Panc1 (cell line): ENCODE data around the gene EIF3M. TPM values are rescaled to one million over a fixed set of nuclear protein-coding genes. Genes with fewer than 3 reads are reported as not detected.

Experiments
- ATAC-seq: fragments of 200-7000 bp; cut with Tn5 transposase; 2 replicates; pipeline ENCODE4 v1.9.1; 2020; ENCODE audit warnings: mild to moderate bottlenecking, moderate library complexity
- BruUV-seq: library from RNA; stranded (reverse); fragments of 400-500 nt; replicated peaks from 2 replicates; lab custom pipeline; 2021; lab: Mats Ljungman, UMichigan
- CTCF ChIA-PET: fragments of 300-600 bp; sonication (Branson Sonifier 250); formaldehyde crosslinking; loops from one replicate; lab custom pipeline; 2022; ENCODE audit warnings: antibody characterized with exemption; lab: Charles Lee
- POLR2A ChIA-PET: fragments of 300-600 bp; sonication (Branson Sonifier 250); formaldehyde crosslinking; loops from one replicate; lab custom pipeline; 2022; ENCODE audit warnings: antibody characterized with exemption; lab: Charles Lee
- DNase-seq: peaks from one replicate; pipeline ENCODE4 v3.0.0-alpha.2; 2010; ENCODE audit warnings: low read depth, low spot score
- H3K27ac ChIP-seq: 2 replicates; pipeline ENCODE4 v1.5.1; 2011; ENCODE audit warnings: mild to moderate bottlenecking, low read length, inconsistent platforms
- H3K27me3 ChIP-seq: fragments of 200-500 bp; sonication (Bioruptor generic); 2 replicates; pipeline ENCODE4 v1.6.0; 2014; ENCODE audit warnings: low read length, inconsistent platforms; ENCODE audit not compliant: control insufficient read depth, insufficient read depth
- H3K36me3 ChIP-seq: fragments of 200-500 bp; sonication (Bioruptor generic); 2 replicates; pipeline ENCODE4 v1.5.1; 2014; ENCODE audit warnings: inconsistent platforms, mild to moderate bottlenecking, low read length, moderate library complexity; ENCODE audit not compliant: control insufficient read depth, insufficient read depth
- H3K4me1 ChIP-seq: 2 replicates; pipeline ENCODE4 v1.5.1; 2011; ENCODE audit warnings: inconsistent platforms, mild to moderate bottlenecking, low read length, moderate library complexity; ENCODE audit not compliant: control insufficient read depth, insufficient read depth
- H3K4me3 ChIP-seq, 2 experiments: 2 replicates each; pipeline ENCODE4 v1.5.1; 2011 to 2012; ENCODE audit warnings: low read depth in 2 of 2, low read length in 2 of 2, mild to moderate bottlenecking in 2 of 2, inconsistent platforms in 1 of 2, moderate library complexity in 1 of 2
- H3K9me3 ChIP-seq: fragments of 200-500 bp; sonication (Bioruptor generic); 2 replicates; pipeline ENCODE4 v1.5.1; 2014; ENCODE audit warnings: low read depth, mild to moderate bottlenecking, inconsistent platforms, low read length, moderate library complexity; ENCODE audit not compliant: control insufficient read depth, insufficient read depth
- POLR2AphosphoS5 ChIP-seq: IDR thresholded peaks from 2 replicates; pipeline ENCODE4 v1.6.1; 2012; ENCODE audit warnings: mild to moderate bottlenecking, low read depth, low read length, moderate library complexity
- SIN3A ChIP-seq: IDR thresholded peaks from 2 replicates; pipeline ENCODE4 v1.6.1; 2012; ENCODE audit warnings: low read depth, mild to moderate bottlenecking, low read length, moderate library complexity, borderline replicate concordance; ENCODE audit not compliant: insufficient read depth
- TCF7L2 ChIP-seq: IDR thresholded peaks from 2 replicates; pipeline ENCODE4 v1.6.1; 2011; ENCODE audit warnings: mild to moderate bottlenecking, low read depth, low read length, inconsistent platforms
- in situ Hi-C: cut with HindIII; loops from 2 replicates; pipeline ENCODE4 v1.10.0; 2016; ENCODE audit warnings: low sequenced_read_pairs, low pct_unique_long_range_greater_than_20kb
- intact Hi-C: fragments of 100-400 bp; cut with micrococcal nuclease; formaldehyde crosslinking; loops from one replicate; pipeline ENCODE4 v1.10.0; 2022; ENCODE audit not compliant: unreplicated experiment
- total RNA-seq: library from RNA; stranded (reverse); gene quantifications from one replicate; pipeline ENCODE4 v1.2.1, GENCODE V29; 2021; ENCODE audit not compliant: unreplicated experiment
- TF ChIP-seq, protein P1 (sequence below): fragments of 450-650 bp; IDR thresholded peaks from 2 replicates; pipeline ENCODE4 v1.5.1; 2017; ENCODE audit warnings: mild to moderate bottlenecking
- TF ChIP-seq, protein P2 (sequence below), 2 experiments: IDR thresholded peaks; 2 replicates each; pipeline ENCODE4 v1.6.1; 2011 to 2012; ENCODE audit warnings: low read depth in 2 of 2, control low read depth in 1 of 2, low read length in 1 of 2, mild to moderate bottlenecking in 1 of 2, moderate library complexity in 1 of 2; ENCODE audit not compliant: insufficient read depth in 1 of 2

Gene EIF3M
- total RNA-seq, 1 experiment from 2014 or later = 270 TPM

DNA sequence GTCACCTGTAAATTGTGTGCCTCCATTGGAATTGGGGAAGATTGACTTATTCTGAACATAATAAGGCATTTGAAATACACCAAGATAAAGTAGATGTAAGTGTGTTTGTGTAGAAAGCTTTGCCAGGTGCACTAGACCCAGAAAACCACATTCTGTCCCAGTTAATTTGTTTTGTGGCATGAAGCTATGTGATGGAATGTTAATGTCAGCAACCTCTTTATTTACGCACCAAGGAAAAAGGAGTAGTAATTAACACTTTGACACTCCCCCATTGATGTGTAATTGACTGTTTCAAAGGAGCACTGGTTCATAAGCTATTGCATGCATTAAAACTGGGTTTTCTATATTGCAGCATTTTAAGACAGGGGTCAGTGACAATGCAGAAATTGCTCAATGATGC lies 14.3 kb downstream of the EIF3M start:
- no peaks in the 10 kb centered on the region for H3K27me3 ChIP-seq
- H3K9me3 ChIP-seq = no peaks in the 10 kb centered on the region
- BruUV-seq = no TSS peak
- H3K4me1 ChIP-seq = no peaks in the 10 kb centered on the region; the same call in none of the 2 replicates
- ATAC-seq (no peak), DNase-seq (no peak)
- no peak overlapping the region for H3K4me3 ChIP-seq
- TF ChIP-seq POLR2AphosphoS5 (no peak), TCF7L2 (no peak), SIN3A (no peak)
- TF ChIP-seq, protein P1, sequence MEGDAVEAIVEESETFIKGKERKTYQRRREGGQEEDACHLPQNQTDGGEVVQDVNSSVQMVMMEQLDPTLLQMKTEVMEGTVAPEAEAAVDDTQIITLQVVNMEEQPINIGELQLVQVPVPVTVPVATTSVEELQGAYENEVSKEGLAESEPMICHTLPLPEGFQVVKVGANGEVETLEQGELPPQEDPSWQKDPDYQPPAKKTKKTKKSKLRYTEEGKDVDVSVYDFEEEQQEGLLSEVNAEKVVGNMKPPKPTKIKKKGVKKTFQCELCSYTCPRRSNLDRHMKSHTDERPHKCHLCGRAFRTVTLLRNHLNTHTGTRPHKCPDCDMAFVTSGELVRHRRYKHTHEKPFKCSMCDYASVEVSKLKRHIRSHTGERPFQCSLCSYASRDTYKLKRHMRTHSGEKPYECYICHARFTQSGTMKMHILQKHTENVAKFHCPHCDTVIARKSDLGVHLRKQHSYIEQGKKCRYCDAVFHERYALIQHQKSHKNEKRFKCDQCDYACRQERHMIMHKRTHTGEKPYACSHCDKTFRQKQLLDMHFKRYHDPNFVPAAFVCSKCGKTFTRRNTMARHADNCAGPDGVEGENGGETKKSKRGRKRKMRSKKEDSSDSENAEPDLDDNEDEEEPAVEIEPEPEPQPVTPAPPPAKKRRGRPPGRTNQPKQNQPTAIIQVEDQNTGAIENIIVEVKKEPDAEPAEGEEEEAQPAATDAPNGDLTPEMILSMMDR = no peak
- TF ChIP-seq, protein P2, sequence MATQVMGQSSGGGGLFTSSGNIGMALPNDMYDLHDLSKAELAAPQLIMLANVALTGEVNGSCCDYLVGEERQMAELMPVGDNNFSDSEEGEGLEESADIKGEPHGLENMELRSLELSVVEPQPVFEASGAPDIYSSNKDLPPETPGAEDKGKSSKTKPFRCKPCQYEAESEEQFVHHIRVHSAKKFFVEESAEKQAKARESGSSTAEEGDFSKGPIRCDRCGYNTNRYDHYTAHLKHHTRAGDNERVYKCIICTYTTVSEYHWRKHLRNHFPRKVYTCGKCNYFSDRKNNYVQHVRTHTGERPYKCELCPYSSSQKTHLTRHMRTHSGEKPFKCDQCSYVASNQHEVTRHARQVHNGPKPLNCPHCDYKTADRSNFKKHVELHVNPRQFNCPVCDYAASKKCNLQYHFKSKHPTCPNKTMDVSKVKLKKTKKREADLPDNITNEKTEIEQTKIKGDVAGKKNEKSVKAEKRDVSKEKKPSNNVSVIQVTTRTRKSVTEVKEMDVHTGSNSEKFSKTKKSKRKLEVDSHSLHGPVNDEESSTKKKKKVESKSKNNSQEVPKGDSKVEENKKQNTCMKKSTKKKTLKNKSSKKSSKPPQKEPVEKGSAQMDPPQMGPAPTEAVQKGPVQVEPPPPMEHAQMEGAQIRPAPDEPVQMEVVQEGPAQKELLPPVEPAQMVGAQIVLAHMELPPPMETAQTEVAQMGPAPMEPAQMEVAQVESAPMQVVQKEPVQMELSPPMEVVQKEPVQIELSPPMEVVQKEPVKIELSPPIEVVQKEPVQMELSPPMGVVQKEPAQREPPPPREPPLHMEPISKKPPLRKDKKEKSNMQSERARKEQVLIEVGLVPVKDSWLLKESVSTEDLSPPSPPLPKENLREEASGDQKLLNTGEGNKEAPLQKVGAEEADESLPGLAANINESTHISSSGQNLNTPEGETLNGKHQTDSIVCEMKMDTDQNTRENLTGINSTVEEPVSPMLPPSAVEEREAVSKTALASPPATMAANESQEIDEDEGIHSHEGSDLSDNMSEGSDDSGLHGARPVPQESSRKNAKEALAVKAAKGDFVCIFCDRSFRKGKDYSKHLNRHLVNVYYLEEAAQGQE (IDR thresholded peaks at IDR 0.05; ENCODE audit: insufficient read depth in 1 of 2, low read depth in 2 of 2, low read length in 1 of 2) = no peak
- in situ Hi-C loops (no loop called here), intact Hi-C loops (no loop called here)
- no peak overlapping the region for H3K27ac ChIP-seq
- ChIA-PET CTCF (no interaction called here), POLR2A (no interaction called here)
- peaks cover 78% of the 10 kb centered on the region for H3K36me3 ChIP-seq

DNA sequence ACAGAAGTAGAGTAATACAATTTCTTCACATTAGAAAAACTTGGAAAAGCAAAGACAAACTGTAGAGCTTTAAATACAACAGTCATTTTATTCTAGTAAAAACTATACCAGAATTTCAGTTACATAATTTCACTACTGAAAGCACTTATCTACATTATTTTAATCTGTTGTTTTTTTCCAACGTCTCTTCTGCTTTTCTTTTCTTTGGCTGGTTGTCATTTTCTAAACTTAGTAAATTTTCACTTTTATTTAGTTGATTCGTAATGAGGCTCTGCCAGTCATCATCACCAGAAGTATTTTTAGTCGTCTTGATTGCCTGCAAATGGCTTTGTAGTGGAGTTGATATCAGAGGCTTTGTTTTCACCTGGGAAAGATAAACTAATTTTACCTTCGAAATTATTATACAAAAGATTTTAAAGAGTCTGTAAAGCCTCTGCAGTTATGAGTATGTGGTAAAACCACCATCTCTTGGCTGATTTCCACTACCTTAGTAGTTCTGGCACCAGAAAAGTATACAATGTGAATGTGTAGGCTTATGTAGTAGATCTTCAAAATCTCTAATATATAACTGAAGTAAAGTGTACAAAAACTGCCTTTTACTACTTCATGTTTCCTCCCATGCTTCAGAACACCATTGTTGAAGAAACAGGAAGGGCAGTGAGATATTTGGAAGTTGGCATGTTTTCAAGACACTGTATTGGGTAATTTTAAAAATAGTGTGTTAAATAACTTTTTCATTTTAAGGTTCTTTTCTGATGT lies 19.2 kb downstream of the EIF3M start:
- H3K36me3 ChIP-seq = peaks cover 67% of the 10 kb centered on the region
- TF ChIP-seq, protein P1 = no peak
- TF ChIP-seq SIN3A (no peak), POLR2AphosphoS5 (no peak), TCF7L2 (no peak)
- TF ChIP-seq, protein P2 (IDR thresholded peaks at IDR 0.05; ENCODE audit: insufficient read depth in 1 of 2, low read depth in 2 of 2, low read length in 1 of 2) = no peak
- ChIA-PET CTCF (no interaction called here), POLR2A (no interaction called here)
- in situ Hi-C loops = no loop called here
- H3K4me3 ChIP-seq = no peak overlapping the region
- no peaks in the 10 kb centered on the region for H3K9me3 ChIP-seq
- no peaks in the 10 kb centered on the region; the same call in none of the 2 replicates for H3K4me1 ChIP-seq
- DNase-seq (no peak), ATAC-seq (no peak)
- intact Hi-C loops = no loop called here
- BruUV-seq = no TSS peak
- H3K27me3 ChIP-seq = no peaks in the 10 kb centered on the region
- H3K27ac ChIP-seq = no peak overlapping the region
